ENCODE data around the gene VPS51.

DNA sequence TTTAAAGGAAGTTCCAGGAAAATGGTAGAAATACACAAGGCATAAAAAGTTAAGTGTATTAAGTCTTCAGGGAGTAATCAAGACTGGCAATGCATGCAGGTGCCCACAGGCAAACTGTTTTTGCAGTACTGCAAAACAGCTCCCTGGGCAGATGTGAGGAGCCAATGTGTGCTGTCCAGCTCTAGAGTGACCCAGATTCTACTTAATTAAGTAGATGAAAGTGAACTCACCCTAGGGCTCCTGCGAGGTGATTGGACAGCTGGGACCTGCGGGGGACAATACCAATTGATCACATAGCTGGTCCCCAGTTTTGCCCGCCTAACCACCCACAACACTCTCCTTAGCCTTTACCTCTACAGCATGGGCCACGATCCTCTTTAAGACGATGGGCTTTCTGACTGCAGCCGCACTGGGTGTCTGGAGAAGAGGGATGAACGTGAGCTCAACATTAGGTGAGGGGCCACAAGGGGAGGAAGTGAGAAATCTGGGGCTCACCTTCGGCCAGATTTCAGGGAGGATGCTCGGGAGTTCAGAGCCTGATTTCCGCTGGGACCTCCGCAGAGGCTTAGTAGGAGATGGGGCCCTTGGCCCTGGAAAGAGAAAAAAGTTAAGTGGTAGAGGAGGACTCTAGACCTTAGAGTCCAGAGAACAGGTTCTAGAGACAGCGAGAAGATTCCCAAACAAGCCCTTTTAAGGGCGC, 12.7 kb upstream of the VPS51 start:
- TF ChIP-seq SP1 (IDR thresholded peaks at IDR 0.05; ENCODE audit: low read depth, low read length) = no peak
- TF ChIP-seq ZBED1 (IDR thresholded peaks at IDR 0.05; ENCODE audit: borderline replicate concordance) = no peak
- TF ChIP-seq, protein P1, sequence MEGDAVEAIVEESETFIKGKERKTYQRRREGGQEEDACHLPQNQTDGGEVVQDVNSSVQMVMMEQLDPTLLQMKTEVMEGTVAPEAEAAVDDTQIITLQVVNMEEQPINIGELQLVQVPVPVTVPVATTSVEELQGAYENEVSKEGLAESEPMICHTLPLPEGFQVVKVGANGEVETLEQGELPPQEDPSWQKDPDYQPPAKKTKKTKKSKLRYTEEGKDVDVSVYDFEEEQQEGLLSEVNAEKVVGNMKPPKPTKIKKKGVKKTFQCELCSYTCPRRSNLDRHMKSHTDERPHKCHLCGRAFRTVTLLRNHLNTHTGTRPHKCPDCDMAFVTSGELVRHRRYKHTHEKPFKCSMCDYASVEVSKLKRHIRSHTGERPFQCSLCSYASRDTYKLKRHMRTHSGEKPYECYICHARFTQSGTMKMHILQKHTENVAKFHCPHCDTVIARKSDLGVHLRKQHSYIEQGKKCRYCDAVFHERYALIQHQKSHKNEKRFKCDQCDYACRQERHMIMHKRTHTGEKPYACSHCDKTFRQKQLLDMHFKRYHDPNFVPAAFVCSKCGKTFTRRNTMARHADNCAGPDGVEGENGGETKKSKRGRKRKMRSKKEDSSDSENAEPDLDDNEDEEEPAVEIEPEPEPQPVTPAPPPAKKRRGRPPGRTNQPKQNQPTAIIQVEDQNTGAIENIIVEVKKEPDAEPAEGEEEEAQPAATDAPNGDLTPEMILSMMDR (IDR thresholded peaks at IDR 0.05 in 2 of 3, conservative IDR thresholded peaks at IDR 0.05 in 1 of 3; ENCODE audit: control insufficient read depth in 2 of 3, extremely low read depth in 1 of 3, insufficient read depth in 1 of 3, low read depth in 3 of 3, low read length in 3 of 3) = no peak
- TF ChIP-seq, protein P2, sequence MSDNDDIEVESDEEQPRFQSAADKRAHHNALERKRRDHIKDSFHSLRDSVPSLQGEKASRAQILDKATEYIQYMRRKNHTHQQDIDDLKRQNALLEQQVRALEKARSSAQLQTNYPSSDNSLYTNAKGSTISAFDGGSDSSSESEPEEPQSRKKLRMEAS (IDR thresholded peaks at IDR 0.05; ENCODE audit: low read depth, low read length) = no peak
- no peak for TF ChIP-seq GABPA (IDR thresholded peaks at IDR 0.05; ENCODE audit: low read depth)
- no peak for TF ChIP-seq ZNF24 (IDR thresholded peaks at IDR 0.05)
- TF ChIP-seq NR2C2 (IDR thresholded peaks at IDR 0.05; ENCODE audit: borderline replicate concordance, control insufficient read depth, insufficient read length, low read depth) = no peak
- TF ChIP-seq POU2F2 (IDR thresholded peaks at IDR 0.05; ENCODE audit: borderline replicate concordance, low read depth, low read length) = no peak
- TF ChIP-seq NFXL1 (IDR thresholded peaks at IDR 0.05; ENCODE audit: borderline replicate concordance) = no peak
- TF ChIP-seq MTA2 (IDR thresholded peaks at IDR 0.05; ENCODE audit: low read depth) = no peak
- TF ChIP-seq, protein P3, sequence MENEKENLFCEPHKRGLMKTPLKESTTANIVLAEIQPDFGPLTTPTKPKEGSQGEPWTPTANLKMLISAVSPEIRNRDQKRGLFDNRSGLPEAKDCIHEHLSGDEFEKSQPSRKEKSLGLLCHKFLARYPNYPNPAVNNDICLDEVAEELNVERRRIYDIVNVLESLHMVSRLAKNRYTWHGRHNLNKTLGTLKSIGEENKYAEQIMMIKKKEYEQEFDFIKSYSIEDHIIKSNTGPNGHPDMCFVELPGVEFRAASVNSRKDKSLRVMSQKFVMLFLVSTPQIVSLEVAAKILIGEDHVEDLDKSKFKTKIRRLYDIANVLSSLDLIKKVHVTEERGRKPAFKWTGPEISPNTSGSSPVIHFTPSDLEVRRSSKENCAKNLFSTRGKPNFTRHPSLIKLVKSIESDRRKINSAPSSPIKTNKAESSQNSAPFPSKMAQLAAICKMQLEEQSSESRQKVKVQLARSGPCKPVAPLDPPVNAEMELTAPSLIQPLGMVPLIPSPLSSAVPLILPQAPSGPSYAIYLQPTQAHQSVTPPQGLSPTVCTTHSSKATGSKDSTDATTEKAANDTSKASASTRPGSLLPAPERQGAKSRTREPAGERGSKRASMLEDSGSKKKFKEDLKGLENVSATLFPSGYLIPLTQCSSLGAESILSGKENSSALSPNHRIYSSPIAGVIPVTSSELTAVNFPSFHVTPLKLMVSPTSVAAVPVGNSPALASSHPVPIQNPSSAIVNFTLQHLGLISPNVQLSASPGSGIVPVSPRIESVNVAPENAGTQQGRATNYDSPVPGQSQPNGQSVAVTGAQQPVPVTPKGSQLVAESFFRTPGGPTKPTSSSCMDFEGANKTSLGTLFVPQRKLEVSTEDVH (IDR thresholded peaks at IDR 0.05; ENCODE audit: low read depth, partially characterized antibody) = no peak
- TF ChIP-seq, protein P4, sequence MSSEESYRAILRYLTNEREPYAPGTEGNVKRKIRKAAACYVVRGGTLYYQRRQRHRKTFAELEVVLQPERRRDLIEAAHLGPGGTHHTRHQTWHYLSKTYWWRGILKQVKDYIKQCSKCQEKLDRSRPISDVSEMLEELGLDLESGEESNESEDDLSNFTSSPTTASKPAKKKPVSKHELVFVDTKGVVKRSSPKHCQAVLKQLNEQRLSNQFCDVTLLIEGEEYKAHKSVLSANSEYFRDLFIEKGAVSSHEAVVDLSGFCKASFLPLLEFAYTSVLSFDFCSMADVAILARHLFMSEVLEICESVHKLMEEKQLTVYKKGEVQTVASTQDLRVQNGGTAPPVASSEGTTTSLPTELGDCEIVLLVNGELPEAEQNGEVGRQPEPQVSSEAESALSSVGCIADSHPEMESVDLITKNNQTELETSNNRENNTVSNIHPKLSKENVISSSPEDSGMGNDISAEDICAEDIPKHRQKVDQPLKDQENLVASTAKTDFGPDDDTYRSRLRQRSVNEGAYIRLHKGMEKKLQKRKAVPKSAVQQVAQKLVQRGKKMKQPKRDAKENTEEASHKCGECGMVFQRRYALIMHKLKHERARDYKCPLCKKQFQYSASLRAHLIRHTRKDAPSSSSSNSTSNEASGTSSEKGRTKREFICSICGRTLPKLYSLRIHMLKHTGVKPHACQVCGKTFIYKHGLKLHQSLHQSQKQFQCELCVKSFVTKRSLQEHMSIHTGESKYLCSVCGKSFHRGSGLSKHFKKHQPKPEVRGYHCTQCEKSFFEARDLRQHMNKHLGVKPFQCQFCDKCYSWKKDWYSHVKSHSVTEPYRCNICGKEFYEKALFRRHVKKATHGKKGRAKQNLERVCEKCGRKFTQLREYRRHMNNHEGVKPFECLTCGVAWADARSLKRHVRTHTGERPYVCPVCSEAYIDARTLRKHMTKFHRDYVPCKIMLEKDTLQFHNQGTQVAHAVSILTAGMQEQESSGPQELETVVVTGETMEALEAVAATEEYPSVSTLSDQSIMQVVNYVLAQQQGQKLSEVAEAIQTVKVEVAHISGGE (CRISPR knock-in tag; IDR thresholded peaks at IDR 0.05) = no peak
- TF ChIP-seq POLR2A (IDR thresholded peaks at IDR 0.05; ENCODE audit: low read depth, low read length) = no peak

Data from GM12878 (cell line).